Heart left ventricle (tissue), 16 donors: ENCODE measurements around the gene NPAS1. TPM values are rescaled to one million over a fixed set of nuclear protein-coding genes. Genes with fewer than 3 reads are reported as not detected.

ENCODE experiments used
- ATAC-seq, 4 donors: fragments of 200-7000 bp; cut with Tn5 transposase; one replicate each; pipeline ENCODE4 v1.9.1; 2020 to 2022; ENCODE audit warnings: moderate library complexity in 4 of 4, mild to moderate bottlenecking in 3 of 4, moderate number of reproducible peaks in 1 of 4
- DNase-seq, 5 donors: peaks; one replicate each; pipeline ENCODE4 v3.0.0-alpha.2; 2020
- H3K27ac ChIP-seq, 12 donors: fragments of 200-600 bp; sonication (generic) in 4 of 12; one replicate each; pipeline versions ENCODE4 v1.5.0 to v1.8.0; 2016 to 2022; ENCODE audit warnings: mild to moderate bottlenecking in 2 of 12
- H3K27me3 ChIP-seq, 9 donors: fragments of 200-600 bp; sonication (generic) in 2 of 9; one replicate each; pipeline versions ENCODE4 v1.5.1 to v1.8.0; 2016 to 2022; ENCODE audit warnings: mild to moderate bottlenecking in 3 of 9
- H3K36me3 ChIP-seq, 9 donors: fragments of 200-600 bp; sonication (generic) in 2 of 9; one replicate each; pipeline versions ENCODE4 v1.5.0 to v1.8.0; 2018 to 2022; ENCODE audit warnings: mild to moderate bottlenecking in 2 of 9
- H3K4me1 ChIP-seq, 12 donors: fragments of 200-600 bp; sonication (generic) in 4 of 12; one replicate each; pipeline versions ENCODE4 v1.5.0 to v1.8.0; 2016 to 2022; ENCODE audit warnings: mild to moderate bottlenecking in 3 of 12
- H3K4me3 ChIP-seq, 12 donors: fragments of 200-600 bp; sonication (generic) in 4 of 12; one replicate each; pipeline versions ENCODE4 v1.5.0 to v1.8.0; 2017 to 2022; ENCODE audit warnings: mild to moderate bottlenecking in 9 of 12, moderate library complexity in 4 of 12
- H3K9me3 ChIP-seq, 12 donors: fragments of 200-600 bp; sonication (generic) in 4 of 12; one replicate each; pipeline versions ENCODE4 v1.5.0 to v1.8.0; 2016 to 2022; ENCODE audit warnings: mild to moderate bottlenecking in 1 of 12
- POLR2A ChIP-seq, 2 donors: fragments of 450-650 bp; IDR thresholded peaks; one replicate each; pipeline ENCODE4 v1.6.1; 2017; ENCODE audit warnings: antibody characterized with exemption in 2 of 2, mild to moderate bottlenecking in 2 of 2, moderate library complexity in 2 of 2
- WGBS, 4 donors: extraction: QIAGEN DNeasy Blood & Tissue Kit in 2 of 4; methylation state at CpG; one replicate each; pipeline versions ENCODE4 v1.1.5 to v1.1.7; 2013 to 2018; 5-methylcytosine and 5-hydroxymethylcytosine counted together
- intact Hi-C, 10 donors: fragments of 100-400 bp; cut with DNase I; formaldehyde crosslinking; loops; one replicate each; pipeline versions ENCODE4 v1.11.1 to v1.14.2; 2022
- polyA plus RNA-seq, 2 donors: library from polyadenylated mRNA; stranded (reverse); fragments of 200-250 nt; gene quantifications; one replicate each; pipeline ENCODE4 v1.2.3, GENCODE V29; 2013
- total RNA-seq, 9 donors: library from RNA; depleted of rRNA in 2 of 9; stranded (reverse); fragments of >200 nt in 2 of 9; fragmentation: NEBNext Ultra II Directional in 3 of 9; extraction: Animal tissue kit (Norgen Biotek cat#: 25700) in 3 of 9; gene quantifications; one replicate each; pipeline versions ENCODE4 v1.1.0 to v1.2.4, GENCODE V29; 2016 to 2023
- TF ChIP-seq, protein P1 (sequence below), 12 donors: fragments of 200-600 bp; sonication (generic) in 4 of 12; IDR thresholded peaks; one replicate each; pipeline versions ENCODE4 v1.5.0 to v1.8.0; 2018 to 2022; ENCODE audit warnings: antibody characterized with exemption in 12 of 12, mild to moderate bottlenecking in 5 of 12
- donor health status: ischemic (EF 13 %, LVEDD 7.1; RV severe dilation, severe dysfunction).
- donor health status: healthy with polysubstance abuse.
- donor health status: DM: no; HTN: yes; CAD: no.
- donor health status: DM: no; HTN: no; CAD: no.
- donor health status: ischemic (EF 25% LVEDD 6.9; RV normal size, moderate dysfunction).
- donor health status: ischemic (EF 25% LVEDD 5.7; RV mildly dilated, moderate dysfunction).
- donor health status: healthy.
- donor health status: DM: yes; HTN: yes; CAD: no.
- donor health status: ischemic (EF 35%, LVEDD 5.7; RV mildly dilated, moderate dysfunction).
- donor health status: nonischemic (EF 11% LVEDD 7.7; RV severe dilation, severe dysfunction).
- donor health status: DM: yes; HTN: yes; CAD: no.
- donor health status: PGD.
- donor health status: ischemic (EF 29% LVEDD 5.4; RV normal size, mild dysfunction).
- donor health status: nonischemic (EF 23%, LVEDD 6.1; RV moderate dilation, normal function).

The NPAS1 gene
- total and polyA plus RNA-seq, 11 donors: 0.16 to 1.3 (median 0.69) TPM; not detected in 1

DNA sequence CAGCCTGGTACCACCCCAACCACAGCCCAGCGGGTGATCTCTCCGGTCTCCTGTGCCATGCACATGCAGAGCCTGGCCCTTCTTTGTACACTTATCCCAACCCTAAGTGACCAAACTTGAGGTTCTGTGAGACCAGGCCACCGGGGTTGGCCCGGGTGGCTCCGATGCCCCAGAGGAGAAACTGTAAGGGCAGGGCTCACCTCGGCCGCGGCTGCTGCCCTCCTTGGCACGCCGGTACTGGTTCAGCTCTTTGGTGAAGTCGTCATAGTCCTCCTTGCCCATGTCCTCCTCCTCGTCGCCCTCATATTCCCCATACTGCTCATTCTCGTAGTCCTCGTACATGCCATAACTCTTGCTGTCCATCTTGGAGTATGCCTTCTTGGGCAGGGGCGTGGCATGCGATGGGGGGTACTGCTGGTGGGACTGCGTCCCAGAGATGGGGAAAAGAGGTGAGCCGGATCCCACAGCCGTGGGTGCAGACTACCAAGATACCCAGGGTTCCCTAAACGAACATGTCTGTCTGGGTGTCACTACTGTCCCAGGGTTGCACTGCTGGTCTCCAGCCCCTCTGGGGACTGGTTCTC lies 70.2 kb downstream of the NPAS1 start:
- 92 to 95% (median 94%) methylated on average over 21 of the region's 21 CpGs for WGBS, 4 donors
- no peak for ATAC-seq
- H3K4me3 ChIP-seq: no peak overlapping the region
- DNase-seq: peak in 1 of 5 donors; percentile 39
- peaks cover 0 to 11% (median 4%) of the 10 kb centered on the region in 12 donors for H3K4me1 ChIP-seq
- no peak overlapping the region for H3K27ac ChIP-seq
- no peaks in the 10 kb centered on the region for H3K27me3 ChIP-seq
- TF ChIP-seq, protein P1, sequence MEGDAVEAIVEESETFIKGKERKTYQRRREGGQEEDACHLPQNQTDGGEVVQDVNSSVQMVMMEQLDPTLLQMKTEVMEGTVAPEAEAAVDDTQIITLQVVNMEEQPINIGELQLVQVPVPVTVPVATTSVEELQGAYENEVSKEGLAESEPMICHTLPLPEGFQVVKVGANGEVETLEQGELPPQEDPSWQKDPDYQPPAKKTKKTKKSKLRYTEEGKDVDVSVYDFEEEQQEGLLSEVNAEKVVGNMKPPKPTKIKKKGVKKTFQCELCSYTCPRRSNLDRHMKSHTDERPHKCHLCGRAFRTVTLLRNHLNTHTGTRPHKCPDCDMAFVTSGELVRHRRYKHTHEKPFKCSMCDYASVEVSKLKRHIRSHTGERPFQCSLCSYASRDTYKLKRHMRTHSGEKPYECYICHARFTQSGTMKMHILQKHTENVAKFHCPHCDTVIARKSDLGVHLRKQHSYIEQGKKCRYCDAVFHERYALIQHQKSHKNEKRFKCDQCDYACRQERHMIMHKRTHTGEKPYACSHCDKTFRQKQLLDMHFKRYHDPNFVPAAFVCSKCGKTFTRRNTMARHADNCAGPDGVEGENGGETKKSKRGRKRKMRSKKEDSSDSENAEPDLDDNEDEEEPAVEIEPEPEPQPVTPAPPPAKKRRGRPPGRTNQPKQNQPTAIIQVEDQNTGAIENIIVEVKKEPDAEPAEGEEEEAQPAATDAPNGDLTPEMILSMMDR (IDR thresholded peaks at IDR 0.05): no peak
- TF ChIP-seq POLR2A (IDR thresholded peaks at IDR 0.05): no peak
- intact Hi-C loops: no loop called here
- H3K9me3 ChIP-seq: no peaks in the 10 kb centered on the region
- peaks cover 0 to 100% (median 91%) of the 10 kb centered on the region in 9 donors for H3K36me3 ChIP-seq

DNA sequence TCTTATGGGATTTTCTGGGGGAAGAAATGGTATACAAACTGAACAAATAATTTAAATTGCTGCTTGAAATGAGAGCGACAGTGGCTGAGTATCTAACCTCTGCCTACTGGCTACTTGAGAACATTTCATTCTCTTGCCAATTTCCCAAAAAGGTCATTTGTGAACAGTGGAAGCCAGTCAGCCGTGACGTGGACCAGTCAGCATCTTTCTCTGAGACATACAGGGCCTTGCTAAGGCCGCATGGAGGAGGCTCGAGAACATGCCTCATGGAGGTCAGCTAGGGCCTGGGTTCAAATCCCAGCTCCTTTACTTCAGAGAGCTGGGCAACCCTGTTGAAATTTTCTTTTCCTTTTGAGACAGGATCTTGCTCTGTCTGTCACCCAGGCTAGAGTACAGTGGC lies 73.6 kb downstream of the NPAS1 start:
- Histone ChIP-seq H3K27ac (peak overlapping the region in 1 of 12 donors; percentile 42), H3K36me3 (peaks cover 0 to 71% (median 57%) of the 10 kb centered on the region in 9 donors), H3K4me3 (no peak overlapping the region), H3K9me3 (no peaks in the 10 kb centered on the region), H3K4me1 (peaks cover 0 to 45% (median 36%) of the 10 kb centered on the region in 12 donors), H3K27me3 (no peaks in the 10 kb centered on the region)
- WGBS, 4 donors: 76 to 90% (median 83%) methylated on average over 5 of the region's 5 CpGs
- TF ChIP-seq, protein P1 (IDR thresholded peaks at IDR 0.05): no peak
- TF ChIP-seq POLR2A (IDR thresholded peaks at IDR 0.05): no peak
- DNase-seq (peak in 1 of 5 donors; percentile 8), ATAC-seq (no peak)
- intact Hi-C loops: no loop called here

DNA sequence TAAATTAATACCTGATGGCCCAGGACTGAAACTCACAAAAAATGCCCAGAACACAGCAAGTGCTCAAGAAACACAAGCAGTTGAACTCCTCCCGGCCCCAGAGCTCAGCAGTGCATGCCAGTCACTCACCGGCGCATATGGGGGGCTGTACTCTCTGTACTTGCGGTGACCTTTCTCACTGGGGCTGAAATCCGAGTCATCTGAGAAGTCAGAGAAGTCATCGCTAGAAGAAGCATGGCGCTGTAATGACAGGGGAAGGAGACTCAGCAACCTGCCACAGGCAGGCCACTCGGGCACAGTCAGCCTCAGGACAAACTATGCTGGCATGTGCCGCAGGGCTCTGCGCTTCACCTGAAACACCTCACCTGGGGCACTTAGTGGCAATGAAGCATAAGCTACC lies 74.2 kb downstream of the NPAS1 start:
- no peaks in the 10 kb centered on the region for H3K27me3 ChIP-seq
- peaks cover 0 to 50% (median 41%) of the 10 kb centered on the region in 12 donors for H3K4me1 ChIP-seq
- ATAC-seq (no peak), DNase-seq (peak in 1 of 5 donors; percentile 22)
- no peaks in the 10 kb centered on the region for H3K9me3 ChIP-seq
- peaks cover 0 to 65% (median 53%) of the 10 kb centered on the region in 9 donors for H3K36me3 ChIP-seq
- intact Hi-C loops: no loop called here
- WGBS, 4 donors: 81 to 94% (median 83%) methylated on average over 8 to 10 of the region's 10 CpGs
- H3K27ac ChIP-seq: peak overlapping the region in 1 of 12 donors; percentile 79
- no peak overlapping the region for H3K4me3 ChIP-seq
- TF ChIP-seq, protein P1 (IDR thresholded peaks at IDR 0.05): no peak
- TF ChIP-seq POLR2A (IDR thresholded peaks at IDR 0.05): no peak

DNA sequence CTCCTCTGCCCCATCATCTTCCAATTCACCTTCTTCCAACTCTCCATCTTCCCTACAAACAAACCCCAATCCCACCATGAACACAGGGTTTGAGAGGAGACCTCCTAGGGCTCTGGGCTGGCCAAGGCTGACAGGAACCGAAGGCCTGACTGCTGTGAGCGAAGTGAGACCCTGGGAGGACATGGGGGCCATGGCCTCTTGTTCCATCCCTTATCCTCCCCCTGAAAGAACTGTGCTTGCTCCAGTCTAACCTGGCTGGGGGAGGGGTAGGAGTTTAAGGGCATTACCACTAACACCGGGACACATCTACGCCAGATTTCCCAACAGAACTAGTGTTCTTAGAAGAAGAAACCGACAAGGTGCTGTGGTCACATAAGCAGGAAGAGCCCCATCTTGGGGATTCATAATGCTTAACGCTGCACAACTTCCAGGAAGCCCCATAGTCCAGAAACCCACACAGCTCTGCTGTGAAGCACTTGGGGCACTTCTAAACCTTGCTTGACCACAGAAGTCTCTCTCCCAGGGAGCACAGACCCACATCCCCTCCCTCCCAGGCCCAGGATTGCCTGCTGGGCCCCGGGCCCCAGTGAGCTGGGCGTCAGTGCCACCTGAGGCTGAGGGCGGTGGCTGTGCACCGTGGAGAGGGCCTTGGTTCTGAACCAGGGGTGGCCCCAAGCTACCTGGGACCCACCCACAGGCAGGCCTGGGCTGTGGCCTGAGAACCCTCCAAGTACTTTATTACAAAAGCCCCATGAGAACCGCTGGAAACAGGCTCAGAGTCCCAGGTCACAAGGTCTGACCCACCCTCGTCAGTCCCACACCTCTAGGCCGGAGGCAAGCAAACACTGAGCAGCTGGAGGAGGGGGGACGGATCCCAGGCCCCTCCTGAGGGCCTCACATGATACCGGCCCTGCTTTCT lies 75.2 kb downstream of the NPAS1 start:
- H3K9me3 ChIP-seq: no peaks in the 10 kb centered on the region
- TF ChIP-seq POLR2A (IDR thresholded peaks at IDR 0.05): no peak
- TF ChIP-seq, protein P1 (IDR thresholded peaks at IDR 0.05): no peak
- DNase-seq: peak in 1 of 5 donors; percentile 49
- H3K4me3 ChIP-seq: no peak overlapping the region
- H3K36me3 ChIP-seq: peaks cover 0 to 55% (median 44%) of the 10 kb centered on the region in 9 donors
- H3K27ac ChIP-seq: peak overlapping the region in 8 of 12 donors; percentile 12 to 79 (median 68)
- H3K27me3 ChIP-seq: no peaks in the 10 kb centered on the region
- intact Hi-C loops: no loop called here
- peak in 1 of 4 donors; percentile 7 for ATAC-seq
- peaks cover 0 to 58% (median 44%) of the 10 kb centered on the region in 12 donors for H3K4me1 ChIP-seq
- 73 to 85% (median 79%) methylated on average over 15 of the region's 15 CpGs for WGBS, 4 donors
